BLaER1 treated with 17β-estradiol and CSF1 and Interleukin-3, amounts not matched to agents 10 nM and 100 nM (cell line): ENCODE results near the gene CRYZL1.

ENCODE experiments used
- H3K27ac ChIP-seq, 11 experiments: shearing (Covaris generic); formaldehyde crosslinking; 2 replicates each; pipeline ENCODE4 v1.8.1; 2022
- H3K27me3 ChIP-seq, 11 experiments: shearing (Covaris generic); formaldehyde crosslinking; 2 replicates each; pipeline ENCODE4 v1.8.1; 2022
- H3K36me3 ChIP-seq, 11 experiments: shearing (Covaris generic); formaldehyde crosslinking; 2 replicates each; pipeline ENCODE4 v1.8.1; 2022
- H3K4me1 ChIP-seq, 10 experiments: shearing (Covaris generic); formaldehyde crosslinking; 2 replicates each; pipeline ENCODE4 v1.8.1; 2022
- H3K4me2 ChIP-seq, 11 experiments: shearing (Covaris generic); formaldehyde crosslinking; 2 replicates each; pipeline ENCODE4 v1.8.1; 2022
- H3K4me3 ChIP-seq, 10 experiments: shearing (Covaris generic); formaldehyde crosslinking; 2 replicates each; pipeline ENCODE4 v1.8.1; 2022
- H3K9ac ChIP-seq, 11 experiments: shearing (Covaris generic); formaldehyde crosslinking; 2 replicates each; pipeline ENCODE4 v1.8.1; 2022
- H3K9me3 ChIP-seq, 11 experiments: shearing (Covaris generic); formaldehyde crosslinking; replicated peaks in 1 of 11; 2 replicates each; pipeline ENCODE4 v1.8.1; 2022
- H4K20me1 ChIP-seq, 11 experiments: shearing (Covaris generic); formaldehyde crosslinking; 2 replicates each; pipeline ENCODE4 v1.8.1; 2022
- Cebpa-rat ChIP-seq, 11 experiments: shearing (Covaris generic); IDR thresholded peaks; 2 replicates each; pipeline ENCODE4 v1.8.1; 2022

CRYZL1 gene

GRCh38 chr21:33558777-33559421 is 82.6 kb downstream of the CRYZL1 start:
- Histone ChIP-seq H3K4me1 (0 out of 20 replicates have a peak, but pooled peaks cover 0 to 9% (median 0%) of the 10 kb centered on the region in 10 experiments), H3K27ac (no peak overlapping the region), H3K27me3 (no peaks in the 10 kb centered on the region), H3K9me3 (no peaks in the 10 kb centered on the region), H3K36me3 (peaks cover 97 to 100% (median 99%) of the 10 kb centered on the region in 11 experiments), H4K20me1 (peaks cover 95 to 100% (median 100%) of the 10 kb centered on the region in 11 experiments), H3K4me3 (no peak overlapping the region), H3K9ac (no peak overlapping the region), H3K4me2 (no peak overlapping the region)
- TF ChIP-seq Cebpa-rat (IDR thresholded peaks at IDR 0.05), result no peak

- Histone ChIP-seq H3K36me3 (peaks cover 99 to 100% (median 100%) of the 10 kb centered on the region in 11 experiments), H3K4me2 (no peak overlapping the region), H3K4me3 (no peak overlapping the region), H3K9ac (no peak overlapping the region), H3K27me3 (no peaks in the 10 kb centered on the region), H3K27ac (no peak overlapping the region), H3K4me1 (0 out of 20 replicates have a peak, but pooled peaks cover 0 to 9% (median 0%) of the 10 kb centered on the region in 10 experiments), H4K20me1 (peaks cover 95 to 100% (median 100%) of the 10 kb centered on the region in 11 experiments), H3K9me3 (no peaks in the 10 kb centered on the region; a peak in 1 of 22 replicates)
- TF ChIP-seq Cebpa-rat (IDR thresholded peaks at IDR 0.05), result no peak
Measured at GRCh38 chr21:33557447-33557846, 84.1 kb downstream of the CRYZL1 start.

- H3K9me3 ChIP-seq, result peaks cover 0 to 13% (median 0%) of the 10 kb centered on the region in 11 experiments; a peak in 3 of 22 replicates
- H3K27ac ChIP-seq, result no peak overlapping the region
- H3K27me3 ChIP-seq, result no peaks in the 10 kb centered on the region
- H4K20me1 ChIP-seq, result peaks cover 100% of the 10 kb centered on the region in 11 experiments
- no peak overlapping the region for H3K4me2 ChIP-seq
- H3K36me3 ChIP-seq, result peaks cover 99 to 100% (median 100%) of the 10 kb centered on the region in 11 experiments
- H3K4me3 ChIP-seq, result no peak overlapping the region
- no peak overlapping the region for H3K9ac ChIP-seq
- H3K4me1 ChIP-seq, result 0 out of 20 replicates have a peak, but pooled peaks cover 0 to 9% (median 0%) of the 10 kb centered on the region in 10 experiments
- TF ChIP-seq Cebpa-rat (IDR thresholded peaks at IDR 0.05), result no peak
Measured at GRCh38 chr21:33554982-33555344, 86.6 kb downstream of the CRYZL1 start.

GRCh38 chr21:33554236-33554981 is 87.1 kb downstream of the CRYZL1 start:
- H3K36me3 ChIP-seq, result peaks cover 99 to 100% (median 100%) of the 10 kb centered on the region in 11 experiments
- peaks cover 0 to 13% (median 0%) of the 10 kb centered on the region in 11 experiments; a peak in 3 of 22 replicates for H3K9me3 ChIP-seq
- H3K4me3 ChIP-seq, result no peak overlapping the region
- H3K4me1 ChIP-seq, result 0 out of 20 replicates have a peak, but pooled peaks cover 0 to 9% (median 0%) of the 10 kb centered on the region in 10 experiments
- peaks cover 100% of the 10 kb centered on the region in 11 experiments for H4K20me1 ChIP-seq
- no peak overlapping the region for H3K4me2 ChIP-seq
- H3K9ac ChIP-seq, result no peak overlapping the region
- no peak overlapping the region for H3K27ac ChIP-seq
- no peaks in the 10 kb centered on the region for H3K27me3 ChIP-seq
- TF ChIP-seq Cebpa-rat (IDR thresholded peaks at IDR 0.05), result no peak

- Histone ChIP-seq H3K9ac (no peak overlapping the region), H3K27ac (no peak overlapping the region), H3K36me3 (peaks cover 97 to 100% (median 99%) of the 10 kb centered on the region in 11 experiments), H3K27me3 (no peaks in the 10 kb centered on the region), H3K4me3 (no peak overlapping the region), H3K4me1 (0 out of 20 replicates have a peak, but pooled peaks cover 0 to 9% (median 0%) of the 10 kb centered on the region in 10 experiments), H3K9me3 (peaks cover 0 to 13% (median 0%) of the 10 kb centered on the region in 11 experiments; a peak in 3 of 22 replicates), H3K4me2 (no peak overlapping the region), H4K20me1 (peaks cover 99 to 100% (median 100%) of the 10 kb centered on the region in 11 experiments)
- no peak for TF ChIP-seq Cebpa-rat (IDR thresholded peaks at IDR 0.05)
Measured at GRCh38 chr21:33552999-33553598, 88.4 kb downstream of the CRYZL1 start.

- no peaks in the 10 kb centered on the region for H3K27me3 ChIP-seq
- peaks cover 97 to 100% (median 99%) of the 10 kb centered on the region in 11 experiments for H3K36me3 ChIP-seq
- no peak overlapping the region for H3K27ac ChIP-seq
- peaks cover 98 to 100% (median 100%) of the 10 kb centered on the region in 11 experiments for H4K20me1 ChIP-seq
- H3K9me3 ChIP-seq, result peaks cover 0 to 13% (median 0%) of the 10 kb centered on the region in 11 experiments; a peak in 3 of 22 replicates
- H3K4me3 ChIP-seq, result no peak overlapping the region
- no peak overlapping the region for H3K4me2 ChIP-seq
- TF ChIP-seq Cebpa-rat (IDR thresholded peaks at IDR 0.05), result no peak
- H3K9ac ChIP-seq, result no peak overlapping the region
- H3K4me1 ChIP-seq, result 0 out of 20 replicates have a peak, but pooled peaks cover 0 to 9% (median 0%) of the 10 kb centered on the region in 10 experiments
Measured at GRCh38 chr21:33552093-33552998, 89.2 kb downstream of the CRYZL1 start.

- Histone ChIP-seq H3K4me2 (no peak overlapping the region), H3K9ac (no peak overlapping the region), H3K4me3 (no peak overlapping the region), H3K36me3 (peaks cover 97 to 100% (median 99%) of the 10 kb centered on the region in 11 experiments), H3K9me3 (peaks cover 0 to 13% (median 0%) of the 10 kb centered on the region in 11 experiments; a peak in 3 of 22 replicates), H3K27me3 (no peaks in the 10 kb centered on the region), H3K27ac (no peak overlapping the region), H4K20me1 (peaks cover 98 to 100% (median 100%) of the 10 kb centered on the region in 11 experiments), H3K4me1 (peaks cover 0 to 9% (median 0%) of the 10 kb centered on the region in 10 experiments; a peak in 3 of 20 replicates)
- TF ChIP-seq Cebpa-rat (IDR thresholded peaks at IDR 0.05), result no peak
Measured at GRCh38 chr21:33551664-33552063, 89.9 kb downstream of the CRYZL1 start.
